H1 (cell line): ENCODE results near the gene TCF7L1. TPM values are rescaled to one million over a fixed set of nuclear protein-coding genes. Genes with fewer than 3 reads are reported as not detected.
A peak's percentile ranks its signal among the peaks of the same experiment; 100 is the strongest.

Experiments used
- CTCF ChIA-PET: fragments of 300-600 bp; sonication (Branson Sonifier 250); formaldehyde crosslinking; loops from one replicate; lab custom pipeline; 2021; ENCODE audit not compliant: partially characterized antibody; lab: Charles Lee
- POLR2A ChIA-PET: fragments of 300-600 bp; sonication (Branson Sonifier 250); formaldehyde crosslinking; loops from one replicate; lab custom pipeline; 2021; ENCODE audit warnings: inconsistent platforms; ENCODE audit not compliant: partially characterized antibody; lab: Charles Lee
- DNase-seq, 2 experiments: peaks; one replicate each; pipeline versions ENCODE4 v3.0.0 to v3.0.0-alpha.2; 2010 to 2022; ENCODE audit warnings: low spot score in 2 of 2, low read depth in 1 of 2, mixed read lengths in 1 of 2
- FAIRE-seq: peaks from 2 replicates; lab custom pipeline; 2011; peaks lifted over from hg19 to GRCh38; lab: Jason Lieb, UNC
- H2AFZ ChIP-seq: 2 replicates; pipeline ENCODE4 v1.8.1; 2012; ENCODE audit warnings: low read length, inconsistent platforms
- H2AK5ac ChIP-seq: 2 replicates; pipeline ENCODE4 v1.6.1; 2013; ENCODE audit warnings: low read depth, low read length
- H2BK120ac ChIP-seq: replicated peaks from 2 replicates; pipeline ENCODE3; 2013; ENCODE audit warnings: low read depth, low read length, inconsistent platforms
- H2BK12ac ChIP-seq: 2 replicates; pipeline ENCODE4 v1.6.1; 2013; ENCODE audit warnings: low read depth, low read length
- H2BK15ac ChIP-seq: 2 replicates; pipeline ENCODE4 v1.6.1; 2013; ENCODE audit warnings: low read length
- H2BK20ac ChIP-seq: 2 replicates; pipeline ENCODE4 v1.6.1; 2013; ENCODE audit warnings: low read length
- H2BK5ac ChIP-seq: 2 replicates; pipeline ENCODE4 v1.6.1; 2013; ENCODE audit warnings: low read depth, low read length
- H3K14ac ChIP-seq: 2 replicates; pipeline ENCODE4 v1.6.1; 2013; ENCODE audit warnings: inconsistent platforms; ENCODE audit not compliant: insufficient read length
- H3K18ac ChIP-seq: 2 replicates; pipeline ENCODE4 v1.6.1; 2013; ENCODE audit warnings: low read length; ENCODE audit errors: extremely low read depth
- H3K23ac ChIP-seq: 2 replicates; pipeline ENCODE4 v1.6.1; 2013; ENCODE audit warnings: inconsistent platforms; ENCODE audit not compliant: insufficient read length
- H3K23me2 ChIP-seq: 2 replicates; pipeline ENCODE4 v1.6.1; 2013; ENCODE audit warnings: low read depth, low read length
- H3K27ac ChIP-seq: 2 replicates; pipeline ENCODE4 v1.6.1; 2011; ENCODE audit warnings: low read depth, low read length, inconsistent platforms
- H3K27me3 ChIP-seq, 4 experiments: replicated peaks in 1 of 4; 1 replicate in 1 of 4; 2 replicates in 3 of 4; pipeline versions ENCODE4 v1.6.1 to v1.8.1; 2011 to 2013; ENCODE audit warnings: low read length in 3 of 4, mild to moderate bottlenecking in 3 of 4, inconsistent platforms in 2 of 4, mixed read lengths in 2 of 4, moderate library complexity in 1 of 4; ENCODE audit not compliant: control insufficient read depth in 3 of 4, insufficient read depth in 3 of 4; ENCODE audit errors: extremely low read depth in 1 of 4
- H3K36me3 ChIP-seq, 4 experiments: 2 replicates each; pipeline versions ENCODE4 v1.6.1 to v1.8.1; 2011 to 2013; ENCODE audit warnings: mild to moderate bottlenecking in 4 of 4, low read length in 3 of 4, moderate library complexity in 2 of 4, control low read depth in 1 of 4, inconsistent platforms in 1 of 4; ENCODE audit not compliant: insufficient read depth in 4 of 4, control insufficient read depth in 2 of 4
- H3K4ac ChIP-seq: replicated peaks from 2 replicates; pipeline ENCODE3; 2013; ENCODE audit warnings: low read length, low read depth, mixed read lengths, inconsistent platforms; ENCODE audit not compliant: insufficient read length
- H3K4me1 ChIP-seq, 4 experiments: replicated peaks in 1 of 4; 1 replicate in 1 of 4; 2 replicates in 3 of 4; pipeline versions ENCODE4 v1.6.1 to v1.8.1; 2011 to 2013; ENCODE audit warnings: low read length in 3 of 4, inconsistent platforms in 2 of 4, mixed read lengths in 1 of 4; ENCODE audit not compliant: insufficient read depth in 4 of 4, control insufficient read depth in 3 of 4
- H3K4me2 ChIP-seq, 2 experiments: 2 replicates each; pipeline versions ENCODE4 v1.6.1 to v1.8.1; 2011 to 2013; ENCODE audit warnings: low read depth in 2 of 2, low read length in 2 of 2, control low read depth in 1 of 2, inconsistent platforms in 1 of 2, mild to moderate bottlenecking in 1 of 2; ENCODE audit not compliant: insufficient read depth in 1 of 2
- H3K4me3 ChIP-seq, 4 experiments: fragments of 200-600, 300-600 bp in 1 of 4; sonication (generic), shearing (Covaris generic), sonication (Bioruptor Twin) in 1 of 4; 2 replicates each; pipeline versions ENCODE4 v1.5.1 to v1.8.1; 2011 to 2016; ENCODE audit warnings: low read length in 4 of 4, low read depth in 3 of 4, control low read depth in 2 of 4, inconsistent platforms in 2 of 4, mild to moderate bottlenecking in 2 of 4, mixed read lengths in 1 of 4, moderate library complexity in 1 of 4; ENCODE audit not compliant: insufficient read depth in 2 of 4; ENCODE audit errors: extremely low read depth in 1 of 4
- H3K56ac ChIP-seq: replicated peaks from 2 replicates; pipeline ENCODE3; 2013; ENCODE audit warnings: low read depth, mild to moderate bottlenecking, mixed read lengths, low read length, inconsistent platforms; ENCODE audit not compliant: insufficient read length
- H3K79me1 ChIP-seq: 2 replicates; pipeline ENCODE4 v1.6.1; 2013; ENCODE audit warnings: low read depth, low read length, control low read depth
- H3K79me2 ChIP-seq, 2 experiments: 2 replicates each; pipeline versions ENCODE4 v1.6.1 to v1.8.1; 2012 to 2013; ENCODE audit warnings: low read length in 2 of 2, mild to moderate bottlenecking in 2 of 2, inconsistent platforms in 1 of 2; ENCODE audit not compliant: insufficient read depth in 2 of 2, control insufficient read depth in 1 of 2
- H3K9ac ChIP-seq, 4 experiments: replicated peaks in 1 of 4; 1 replicate in 1 of 4; 2 replicates in 3 of 4; pipeline versions ENCODE4 v1.6.1 to v1.8.1; 2011 to 2013; ENCODE audit warnings: low read depth in 3 of 4, low read length in 3 of 4, control low read depth in 2 of 4, mild to moderate bottlenecking in 2 of 4, moderate library complexity in 2 of 4, inconsistent platforms in 1 of 4; ENCODE audit errors: extremely low read depth in 1 of 4
- H3K9me3 ChIP-seq, 2 experiments: 2 replicates each; pipeline versions ENCODE4 v1.6.1 to v1.8.1; 2012 to 2013; ENCODE audit warnings: mild to moderate bottlenecking in 2 of 2, moderate library complexity in 2 of 2, control low read depth in 1 of 2, inconsistent platforms in 1 of 2, low read depth in 1 of 2, low read length in 1 of 2, mixed read lengths in 1 of 2; ENCODE audit not compliant: insufficient read depth in 2 of 2
- H4K20me1 ChIP-seq, 2 experiments: replicated peaks in 1 of 2; 2 replicates each; pipeline versions ENCODE3 to v1.8.1; 2011 to 2013; ENCODE audit warnings: inconsistent platforms in 2 of 2, low read length in 2 of 2, mild to moderate bottlenecking in 1 of 2; ENCODE audit not compliant: insufficient read depth in 2 of 2, control insufficient read depth in 1 of 2
- H4K5ac ChIP-seq: 2 replicates; pipeline ENCODE4 v1.6.1; 2013; ENCODE audit warnings: low read length, low read depth, mixed read lengths, inconsistent platforms; ENCODE audit not compliant: insufficient read length
- H4K8ac ChIP-seq: 2 replicates; pipeline ENCODE4 v1.8.0; 2013; ENCODE audit warnings: mild to moderate bottlenecking, moderate library complexity, low read length, inconsistent platforms; ENCODE audit not compliant: insufficient read depth; ENCODE audit errors: extremely low read depth
- H4K91ac ChIP-seq: replicated peaks from 2 replicates; pipeline ENCODE3; 2013; ENCODE audit warnings: low read length, mixed read lengths, inconsistent platforms; ENCODE audit not compliant: insufficient read length
- CHD1 ChIP-seq: IDR thresholded peaks from 2 replicates; pipeline ENCODE4 v1.6.1; 2012; ENCODE audit warnings: low read depth, low read length, improper control_type of control experiment
- E2F6 ChIP-seq: IDR thresholded peaks from 2 replicates; pipeline ENCODE4 v1.6.1; 2012; ENCODE audit warnings: inconsistent platforms
- FOSL1 ChIP-seq: IDR thresholded peaks from 2 replicates; pipeline ENCODE4 v1.6.1; 2011; ENCODE audit warnings: mild to moderate bottlenecking, low read depth, low read length, moderate library complexity; ENCODE audit not compliant: insufficient read depth
- HDAC2 ChIP-seq, 2 experiments: fragments of 300-600 bp in 1 of 2; sonication (generic) in 1 of 2; IDR thresholded peaks; 2 replicates each; pipeline ENCODE4 v1.6.1; 2011 to 2012; ENCODE audit warnings: low read depth in 2 of 2, low read length in 2 of 2, mild to moderate bottlenecking in 2 of 2, moderate library complexity in 2 of 2, borderline replicate concordance in 1 of 2, inconsistent platforms in 1 of 2
- POLR2AphosphoS5 ChIP-seq: IDR thresholded peaks from 2 replicates; pipeline ENCODE4 v1.6.1; 2011; ENCODE audit warnings: low read depth, low read length
- RAD21 ChIP-seq, 2 experiments: IDR thresholded peaks in 1 of 2; conservative IDR thresholded peaks in 1 of 2; 2 replicates each; pipeline ENCODE4 v1.6.1; 2011; ENCODE audit warnings: low read depth in 2 of 2, low read length in 2 of 2, improper control_type of control experiment in 1 of 2, inconsistent platforms in 1 of 2, mild to moderate bottlenecking in 1 of 2, moderate library complexity in 1 of 2
- SP4 ChIP-seq: IDR thresholded peaks from 2 replicates; pipeline ENCODE4 v1.6.1; 2012; ENCODE audit warnings: low read length, inconsistent platforms
- TAF1 ChIP-seq: IDR thresholded peaks from 2 replicates; pipeline ENCODE4 v1.6.1; 2011; ENCODE audit warnings: mild to moderate bottlenecking, low read depth, low read length
- TAF7 ChIP-seq: optimal IDR thresholded peaks from 2 replicates; pipeline ENCODE3; 2011; ENCODE audit warnings: low read depth, mild to moderate bottlenecking, inconsistent platforms, low read length, moderate library complexity, borderline replicate concordance
- whole genome bisulfite sequencing, 2 experiments: shearing (Covaris generic) in 1 of 2; methylation state at CpG; one replicate each; pipeline versions ENCODE4 v1.1.6 to v1.1.7; 2013 to 2015; ENCODE audit warnings: low lambda C conversion rate in 2 of 2, mixed read lengths in 2 of 2, inconsistent platforms in 1 of 2, low coverage in 1 of 2, missing lambda C conversion rate in 1 of 2; ENCODE audit not compliant: insufficient replicate concordance in 2 of 2, insufficient coverage in 1 of 2, insufficient read length in 1 of 2; ENCODE audit errors: extremely low coverage in 1 of 2, missing lambda C conversion rate in 1 of 2; 5-methylcytosine and 5-hydroxymethylcytosine counted together
- polyA plus RNA-seq, 7 experiments: library from polyadenylated mRNA; depleted of rRNA in 3 of 7; stranded (reverse) in 5 of 7; unstranded in 2 of 7; fragments of >200 nt in 5 of 7; fragments of 200-250 nt in 2 of 7; gene quantifications; 1 replicate in 5 of 7; 2 replicates in 1 of 7; 4 replicates in 1 of 7; pipeline versions ENCODE4 v1.2.1 to v1.2.3, GENCODE V29; 2011 to 2013; ENCODE audit warnings: missing spikeins in 2 of 7, mixed read lengths in 2 of 7
- total RNA-seq: library from RNA; stranded (reverse); fragmentation: NEBNext Ultra II Directional; extraction: Animal tissue kit (Norgen Biotek cat#: 25700); gene quantifications from 2 replicates; pipeline ENCODE4 v1.2.1, GENCODE V29; 2021

The TCF7L1 gene
- total and polyA plus RNA-seq, 2 of the 8 experiments (the other 6 are each of a cell fraction or from before 2014, with no cell fraction given), result 27.5 to 108 TPM

GRCh38 chr2:85134255-85134895, 1.2 kb downstream of the TCF7L1 start:
- FAIRE-seq (no peak), DNase-seq (peak in 1 of 2 experiments; percentile 74)
- WGBS, 2 experiments, result 4% methylated on average over 35 of the region's 45 CpGs; no CpG with 5 or more reads in 1 of the 2 experiments
- Histone ChIP-seq H3K9ac (peak overlapping the region; percentile 74 to 93 (median 88)), H3K9me3 (no peaks in the 10 kb centered on the region), H3K4me2 (peak overlapping the region; percentile 88 to 92), H2BK5ac (peak overlapping the region; percentile 98), H3K27ac (peak overlapping the region; percentile 84), H2BK12ac (peak overlapping the region; percentile 93), H2BK20ac (peak overlapping the region; percentile 53; the same call in 1 of the 2 replicates), H4K20me1 (peaks cover 22 to 23% of the 10 kb centered on the region in 2 experiments), H2BK15ac (no peak overlapping the region; the same call in 1 of the 2 replicates), H2AK5ac (peak overlapping the region; percentile 58; the same call in 1 of the 2 replicates), H3K14ac (no peak overlapping the region), H3K23ac (no peak overlapping the region), H3K36me3 (peaks cover 0 to 22% (median 4%) of the 10 kb centered on the region in 4 experiments; a peak in 4 of 8 replicates), H3K18ac (peak overlapping the region; percentile 100), H3K23me2 (peaks cover 10% of the 10 kb centered on the region), H3K4ac (peak overlapping the region; percentile 96), H3K79me1 (peaks cover 8% of the 10 kb centered on the region), H2AFZ (no peak overlapping the region), H3K4me3 (peak overlapping the region; percentile 90 to 97 (median 93)), H2BK120ac (peak overlapping the region; percentile 82), H4K91ac (peak overlapping the region; percentile 89), H3K4me1 (peaks cover 10 to 17% (median 12%) of the 10 kb centered on the region in 4 experiments), H3K56ac (peak overlapping the region; percentile 82), H3K79me2 (peaks cover 21 to 57% of the 10 kb centered on the region in 2 experiments), H3K27me3 (no peaks in the 10 kb centered on the region), H4K5ac (peak overlapping the region; percentile 96), H4K8ac (peak overlapping the region; percentile 96; the same call in 1 of the 2 replicates)
- ChIA-PET POLR2A (interaction anchor here (0.6 to 4.5 kb wide), 55 partner anchors 8 to 404 kb away, joined by 3 to 40 read pairs (median 6); partner anchors contain the start of genes MAT2A and TGOLN2), CTCF (interaction anchor here (0.9 to 6.0 kb wide), 17 partner anchors 15 to 166 kb away, joined by 3 to 67 read pairs (median 7); no protein-coding TSS in a partner anchor)
- TF ChIP-seq RAD21 (IDR thresholded peaks at IDR 0.05 in 1 of 2, conservative IDR thresholded peaks at IDR 0.05 in 1 of 2; ENCODE audit: low read depth in 2 of 2, low read length in 2 of 2) (0 out of 4 replicates have a peak, but pooled peaks of 1 of the 2 experiments have one; percentile 10), HDAC2 (IDR thresholded peaks at IDR 0.05; ENCODE audit: borderline replicate concordance in 1 of 2, low read depth in 2 of 2, low read length in 2 of 2) (0 out of 4 replicates have a peak, but pooled peaks of 1 of the 2 experiments have one; percentile 33), SP4 (peak; percentile 35; the same call in 1 of the 2 replicates), TAF7 (peak; percentile 26), CHD1 (peak; percentile 56; the same call in 1 of the 2 replicates), FOSL1 (no peak), TAF1 (peak; percentile 41; the same call in 1 of the 2 replicates), POLR2AphosphoS5 (peak; percentile 42; the same call in 1 of the 2 replicates), E2F6 (no peak)
